HG03565 (cell line): Measurements from ENCODE around the gene FAM240A.
"Not testable (repeated sequence)": the region's sequence is repeated elsewhere in the genome, so short reads cannot be mapped to it uniquely, and the experiment has no call there.

Source experiments
- ATAC-seq: cut with Tn5 transposase; IDR thresholded peaks from one replicate; pipeline ENCODE4 v1.9.1; 2021; ENCODE audit warnings: mild to moderate bottlenecking, moderate library complexity; ENCODE audit not compliant: unreplicated experiment

FAM240A gene

GRCh38 chr3:46585799-46586693 is 26.3 kb upstream of the FAM240A start:
- ATAC-seq, result no peak

DNA sequence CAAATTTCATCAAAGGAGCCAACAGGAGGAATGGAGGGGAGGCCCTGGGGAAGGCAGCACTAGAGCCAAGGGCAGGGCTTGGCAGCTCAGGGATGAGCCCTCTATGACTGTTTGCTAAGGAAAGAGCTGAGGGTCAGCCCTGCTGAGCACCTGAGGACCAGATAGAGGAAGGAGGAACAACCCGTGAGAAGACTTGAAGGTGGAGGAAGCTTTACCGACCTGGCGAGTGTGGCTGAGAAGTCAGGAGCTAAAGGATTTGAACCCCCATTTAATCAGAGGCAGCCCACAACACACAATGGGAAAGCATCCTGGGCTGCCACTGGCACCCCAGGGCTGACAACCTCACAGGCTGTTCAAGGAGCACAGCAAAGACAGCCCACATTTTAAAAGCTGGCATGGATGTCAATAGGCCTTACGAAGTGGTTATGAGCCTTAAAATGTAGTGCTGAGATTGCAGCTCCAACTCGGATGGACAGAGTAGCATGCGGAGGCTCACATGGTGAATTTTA is 25.5 kb upstream of the FAM240A start:
- no peak for ATAC-seq

GRCh38 chr3:46587268-46587667 is 25.1 kb upstream of the FAM240A start:
- not testable (repeated sequence) for ATAC-seq

DNA sequence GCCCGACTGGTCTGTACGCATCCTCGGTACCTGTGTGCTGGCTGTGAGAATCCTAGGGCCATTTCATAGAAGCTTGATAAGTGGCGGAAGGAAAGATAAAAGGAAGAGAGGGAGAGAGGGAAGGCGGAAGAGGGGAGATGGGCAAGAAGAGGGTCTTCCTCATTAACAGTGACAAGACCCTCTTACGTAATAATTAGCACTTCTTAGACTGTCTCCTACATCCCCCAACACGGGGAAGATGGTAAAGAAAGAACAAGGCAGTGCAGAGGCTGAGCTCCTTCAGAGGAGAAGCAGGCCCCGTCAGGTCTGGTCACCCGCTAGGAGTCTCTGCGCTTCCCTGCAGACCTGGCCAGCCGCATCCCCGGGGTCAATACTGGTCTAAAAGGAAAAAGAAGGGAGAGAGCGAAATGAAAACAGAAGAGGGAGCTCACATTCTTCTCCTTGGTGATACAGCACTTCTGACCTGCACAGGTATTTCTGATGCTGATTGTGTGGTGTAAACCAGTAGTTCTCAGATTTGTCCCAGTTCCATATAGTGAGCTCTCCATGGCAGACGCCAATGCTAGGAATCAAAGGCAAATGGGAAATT is 19.0 kb upstream of the FAM240A start:
- no peak for ATAC-seq

GRCh38 chr3:46593979-46594378 is 18.3 kb upstream of the FAM240A start:
- no peak for ATAC-seq

DNA sequence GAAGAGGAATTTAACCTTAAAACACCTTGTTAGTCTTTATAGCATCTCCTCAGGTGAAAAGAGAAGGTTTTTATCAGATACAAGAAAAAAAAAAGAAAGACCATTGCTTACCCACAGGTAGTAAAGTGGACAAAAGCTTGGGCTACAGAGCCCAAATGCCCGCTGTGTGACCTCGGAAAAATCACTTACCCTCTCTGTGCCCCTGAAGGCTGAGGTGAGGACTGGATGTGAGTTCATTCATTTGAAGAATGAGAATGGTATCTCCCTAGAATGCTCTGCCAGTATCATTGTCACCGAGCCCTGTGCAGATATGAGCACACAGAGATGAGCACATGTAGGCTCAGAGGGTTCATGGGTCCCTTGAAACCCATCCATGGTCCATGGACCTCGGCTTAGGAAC is 17.6 kb upstream of the FAM240A start:
- no peak for ATAC-seq

- ATAC-seq, result no peak
These were observed 16.5 kb upstream of the FAM240A start for GRCh38 chr3:46595819-46596314.

DNA sequence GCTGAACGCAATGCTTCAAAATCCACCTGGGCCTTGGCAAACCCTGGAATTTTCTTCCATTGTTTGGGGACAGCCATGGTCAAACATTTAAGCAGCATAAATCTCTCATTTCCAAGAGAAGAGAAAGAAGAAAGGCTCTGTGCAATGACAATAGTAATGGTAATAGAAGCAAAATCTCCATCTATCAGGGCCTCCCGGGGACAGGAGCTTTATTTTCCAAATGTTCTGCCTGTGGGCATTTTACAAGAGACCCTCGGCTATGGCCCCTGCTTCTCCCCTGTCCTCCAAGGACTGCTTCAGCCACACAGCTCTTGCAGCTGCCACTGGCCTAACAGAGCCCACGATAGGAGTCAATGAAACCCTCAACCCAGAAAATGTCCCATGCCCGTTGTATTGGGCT is 12.7 kb upstream of the FAM240A start:
- ATAC-seq, result no peak

- no peak for ATAC-seq
These were observed 8.8 kb upstream of the FAM240A start for GRCh38 chr3:46603446-46604046.

DNA sequence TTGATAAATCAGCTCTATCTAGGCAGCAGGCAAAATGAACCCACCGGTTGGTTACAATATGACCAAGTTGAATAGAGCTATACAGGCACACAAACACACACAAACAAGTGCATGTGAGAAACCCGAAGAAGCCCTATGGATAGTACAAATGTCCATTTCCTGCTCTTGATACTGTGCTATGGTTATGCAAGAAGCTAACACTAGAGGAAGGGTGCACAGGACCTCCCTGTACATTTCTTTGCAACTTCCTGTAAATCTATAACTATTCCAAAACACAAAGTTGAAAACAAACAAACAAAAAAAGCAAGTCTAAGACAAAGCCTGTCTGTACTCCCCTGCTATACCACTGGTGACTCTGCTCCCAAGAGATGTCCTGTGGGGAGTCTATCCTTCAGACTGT is 8.2 kb upstream of the FAM240A start:
- no peak for ATAC-seq

GRCh38 chr3:46607603-46608028 is 4.7 kb upstream of the FAM240A start:
- ATAC-seq, result no peak

GRCh38 chr3:46609212-46609721 is 3.1 kb upstream of the FAM240A start:
- ATAC-seq, result no peak

DNA sequence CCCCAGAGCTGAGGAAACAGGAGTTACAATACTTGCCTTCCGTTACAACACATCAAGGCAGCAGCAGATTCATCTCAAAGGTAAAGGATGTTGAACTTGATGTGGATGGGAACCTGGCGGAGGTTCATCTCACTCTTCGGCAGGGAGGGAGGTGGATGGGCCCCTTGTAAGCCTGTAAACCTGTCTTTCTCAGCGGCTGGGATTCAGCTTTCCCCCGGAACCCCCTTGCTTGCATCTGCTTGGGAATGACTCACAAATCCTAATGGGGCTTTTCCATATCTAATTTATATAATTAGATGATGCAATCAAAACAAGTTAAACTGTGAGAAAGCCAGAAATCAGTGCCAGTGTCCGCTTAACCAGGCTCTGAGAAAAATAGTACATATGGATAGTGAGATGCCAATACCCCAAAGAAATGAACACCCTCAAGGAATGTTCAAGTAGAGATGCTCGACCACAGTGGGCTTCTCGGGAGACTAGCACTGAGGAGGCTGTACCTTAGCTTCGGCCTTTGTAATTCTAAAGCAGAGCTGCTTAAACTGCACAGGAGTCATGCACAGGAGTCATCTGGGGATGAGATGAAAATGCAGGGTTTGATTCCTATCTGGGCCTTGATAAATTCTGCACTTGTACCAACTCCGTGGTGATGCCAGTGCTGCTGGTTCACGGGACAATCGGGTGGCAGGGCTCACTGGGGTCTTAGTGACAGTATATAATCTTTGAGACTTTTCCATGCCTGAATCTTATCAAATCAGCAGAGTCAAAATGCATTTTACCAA is 2.2 kb upstream of the FAM240A start:
- ATAC-seq, result no peak

DNA sequence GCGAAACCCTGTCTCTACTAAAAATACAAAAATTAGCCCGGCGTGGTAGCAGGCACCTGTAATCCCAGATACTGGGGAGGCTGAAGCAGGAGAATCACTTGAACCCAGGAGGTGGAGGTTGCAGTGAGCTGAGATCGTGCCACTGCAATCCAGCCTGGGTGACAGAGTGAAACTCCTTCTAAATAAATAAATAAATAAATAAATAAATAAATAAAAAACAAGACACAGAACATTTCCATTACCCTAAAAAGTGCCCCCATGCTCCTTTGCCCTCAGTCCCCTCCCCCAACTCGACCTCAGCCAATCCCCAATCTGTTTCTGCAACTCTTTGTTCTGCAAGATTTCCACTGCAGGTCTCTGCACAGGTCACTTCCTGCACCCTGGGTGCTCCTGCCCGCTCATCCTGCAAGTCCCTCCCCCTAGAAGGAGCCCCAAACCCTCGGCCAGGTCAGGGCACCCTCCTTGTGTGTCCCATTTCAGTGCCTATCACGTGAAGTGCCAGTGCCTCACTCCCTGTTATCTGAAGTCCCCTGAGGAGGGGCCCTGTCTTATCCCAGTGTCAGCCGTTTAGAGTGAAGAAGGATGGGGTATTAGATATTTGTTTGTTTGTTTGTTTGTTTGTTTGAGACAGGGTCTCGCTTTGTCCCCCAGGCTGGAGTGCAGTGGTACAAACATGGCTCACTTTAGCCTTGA is 1.1 kb downstream of the FAM240A start:
- no peak for ATAC-seq

DNA sequence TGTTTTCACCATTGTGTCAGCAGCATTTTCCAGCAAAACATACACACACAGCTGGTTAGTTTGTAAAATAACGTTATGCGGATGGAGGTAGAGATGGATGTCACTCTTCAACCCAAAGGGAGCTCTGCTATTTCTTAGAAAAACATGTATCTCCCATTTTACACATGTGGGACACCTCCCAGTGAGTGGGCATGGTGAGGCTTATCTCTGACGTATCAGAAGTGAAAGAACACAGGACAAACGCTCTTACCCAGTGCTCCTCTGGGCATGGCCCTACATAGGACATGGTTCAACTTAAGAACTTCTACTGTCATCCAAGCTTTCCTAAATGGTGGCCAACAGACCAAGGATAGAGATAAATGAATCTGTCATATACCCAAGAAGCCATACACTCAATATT is 2.1 kb downstream of the FAM240A start:
- ATAC-seq, result no peak

DNA sequence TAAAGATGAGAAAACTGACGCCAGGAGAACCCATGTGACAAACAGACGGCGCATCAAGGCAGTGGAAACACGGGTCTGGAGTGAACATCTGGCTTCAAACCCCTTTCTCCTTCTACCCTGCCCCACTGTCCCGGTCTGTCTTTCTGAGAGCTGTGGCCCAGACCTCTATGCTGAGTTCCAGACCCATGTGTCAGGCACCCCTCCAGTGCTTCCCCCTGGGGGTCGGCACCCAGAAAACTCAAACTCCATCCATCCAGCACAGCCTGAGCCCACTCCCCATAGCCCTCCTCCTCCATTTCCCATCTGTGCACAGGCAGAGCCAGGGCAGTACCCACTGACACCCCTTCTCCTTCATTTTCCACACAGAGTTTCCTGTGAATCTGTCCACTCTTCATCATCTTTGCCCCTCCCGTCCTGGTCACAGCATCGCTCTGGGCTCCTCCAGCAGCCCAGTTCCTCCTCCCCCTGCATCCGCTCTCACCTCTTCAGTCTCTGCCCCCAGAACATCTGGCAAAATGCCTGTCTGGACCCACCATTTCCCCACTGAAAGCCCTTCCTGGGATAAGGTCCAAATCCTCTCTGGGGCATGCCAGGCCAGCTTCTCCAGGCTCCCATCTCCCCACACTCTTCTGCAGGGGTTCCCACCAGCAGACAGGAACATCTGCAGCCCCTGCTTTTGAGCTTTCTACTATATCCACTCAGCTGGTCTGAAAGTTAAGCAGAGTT is 2.9 kb downstream of the FAM240A start:
- no peak for ATAC-seq

GRCh38 chr3:46615976-46616375 is 3.7 kb downstream of the FAM240A start:
- ATAC-seq, result no peak

DNA sequence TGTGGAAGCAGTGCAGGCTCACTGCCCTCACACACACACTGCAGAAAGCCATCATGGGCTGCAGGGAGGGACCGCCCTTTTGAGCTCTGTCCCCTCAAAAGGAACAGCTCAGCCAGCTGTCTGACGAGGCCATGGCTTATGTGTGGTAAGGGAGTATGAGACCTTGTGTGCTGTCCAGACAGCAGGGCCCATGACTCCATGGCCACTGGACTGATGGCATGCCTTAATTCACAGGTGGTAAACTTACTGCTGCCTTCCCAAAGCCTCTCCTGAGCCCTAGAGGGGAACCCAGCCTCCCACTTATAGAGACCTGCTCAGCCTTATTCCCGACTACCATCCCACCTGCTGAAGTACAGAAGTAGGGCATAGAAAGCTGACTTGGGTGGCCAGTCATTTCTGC is 5.6 kb downstream of the FAM240A start:
- ATAC-seq, result no peak
